Measurements from ENCODE around the gene SYDE2.

Gene SYDE2

DNA sequence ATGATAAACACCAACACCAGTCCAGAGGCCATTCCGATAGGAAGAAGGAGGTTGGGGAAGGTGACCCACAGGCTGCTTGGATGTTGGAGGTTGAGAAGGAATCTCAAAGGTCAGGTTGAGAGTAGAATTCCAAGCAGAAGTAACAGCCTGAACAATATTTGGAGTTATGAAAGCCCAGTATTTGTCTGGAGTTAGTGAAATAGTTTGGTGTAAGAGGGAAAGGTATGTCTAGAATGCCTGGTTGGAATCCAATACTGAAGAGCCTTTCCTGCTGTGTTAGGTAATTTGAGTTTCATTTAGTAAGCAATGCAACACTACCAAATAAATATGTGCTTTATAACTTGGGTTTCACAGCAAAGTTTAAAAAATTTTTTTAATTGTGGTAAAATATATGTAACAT is 82.1 kb downstream of the SYDE2 start:
- in situ Hi-C loops (cut with MboI; ENCODE audit: low pct_unique_long_range_greater_than_20kb, low sequenced_read_pairs, unreplicated experiment): loop anchor here (25.0 kb wide), 1 partner anchor 119 kb away; no protein-coding TSS in a partner anchor
- DNase-seq (ENCODE audit: low spot score): no peak

DNA sequence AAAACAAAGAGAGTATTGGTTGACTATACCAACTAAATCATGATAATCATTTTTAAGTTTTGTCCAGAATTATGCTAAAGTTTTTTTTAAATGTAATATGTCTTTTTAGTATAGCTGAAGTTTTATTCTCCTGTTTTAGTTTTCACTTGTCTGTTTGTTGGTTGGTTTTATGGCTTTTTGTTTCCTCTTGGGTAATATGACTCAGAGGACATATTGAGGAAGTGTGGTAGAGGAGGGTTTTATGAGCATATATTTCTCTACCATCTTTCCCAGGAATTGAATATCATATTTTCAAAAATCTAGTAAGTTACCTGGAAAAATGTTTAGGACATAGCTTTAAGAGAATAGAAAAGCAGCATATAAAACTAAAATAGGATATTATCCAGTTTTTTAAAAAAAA is 84.0 kb downstream of the SYDE2 start:
- DNase-seq (ENCODE audit: low spot score): no peak
- TF ChIP-seq, protein P1, sequence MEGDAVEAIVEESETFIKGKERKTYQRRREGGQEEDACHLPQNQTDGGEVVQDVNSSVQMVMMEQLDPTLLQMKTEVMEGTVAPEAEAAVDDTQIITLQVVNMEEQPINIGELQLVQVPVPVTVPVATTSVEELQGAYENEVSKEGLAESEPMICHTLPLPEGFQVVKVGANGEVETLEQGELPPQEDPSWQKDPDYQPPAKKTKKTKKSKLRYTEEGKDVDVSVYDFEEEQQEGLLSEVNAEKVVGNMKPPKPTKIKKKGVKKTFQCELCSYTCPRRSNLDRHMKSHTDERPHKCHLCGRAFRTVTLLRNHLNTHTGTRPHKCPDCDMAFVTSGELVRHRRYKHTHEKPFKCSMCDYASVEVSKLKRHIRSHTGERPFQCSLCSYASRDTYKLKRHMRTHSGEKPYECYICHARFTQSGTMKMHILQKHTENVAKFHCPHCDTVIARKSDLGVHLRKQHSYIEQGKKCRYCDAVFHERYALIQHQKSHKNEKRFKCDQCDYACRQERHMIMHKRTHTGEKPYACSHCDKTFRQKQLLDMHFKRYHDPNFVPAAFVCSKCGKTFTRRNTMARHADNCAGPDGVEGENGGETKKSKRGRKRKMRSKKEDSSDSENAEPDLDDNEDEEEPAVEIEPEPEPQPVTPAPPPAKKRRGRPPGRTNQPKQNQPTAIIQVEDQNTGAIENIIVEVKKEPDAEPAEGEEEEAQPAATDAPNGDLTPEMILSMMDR (IDR thresholded peaks at IDR 0.05; ENCODE audit: extremely low read depth, insufficient read depth, missing control alignments): no peak
- in situ Hi-C loops (cut with MboI; ENCODE audit: low pct_unique_long_range_greater_than_20kb, low sequenced_read_pairs, unreplicated experiment): loop anchor here (25.0 kb wide), 1 partner anchor 120 kb away; no protein-coding TSS in a partner anchor

More for the DNA sequence above, 82.1 kb downstream of the SYDE2 start:
- TF ChIP-seq, protein P1 (IDR thresholded peaks at IDR 0.05; ENCODE audit: extremely low read depth, insufficient read depth, missing control alignments): no peak

DNA sequence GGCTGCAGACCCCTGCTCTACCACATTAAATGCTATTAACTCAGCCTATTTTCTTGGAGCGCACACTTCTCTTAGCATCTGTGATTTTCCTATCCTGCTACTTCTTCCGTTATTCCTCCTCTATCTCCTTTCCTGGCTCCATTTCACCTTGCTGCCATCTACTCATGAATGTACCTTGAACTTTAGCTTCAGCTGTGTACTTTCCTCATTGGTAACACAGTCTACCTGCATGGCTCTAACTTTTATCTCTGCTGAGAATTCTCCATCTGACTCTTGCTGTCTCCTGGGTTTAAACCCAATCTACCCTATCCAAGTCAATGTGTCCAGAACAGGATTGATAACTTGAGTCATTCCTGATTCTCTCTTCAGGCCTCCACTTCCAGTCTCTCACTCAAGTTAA is 84.9 kb downstream of the SYDE2 start:
- TF ChIP-seq, protein P1 (IDR thresholded peaks at IDR 0.05; ENCODE audit: extremely low read depth, insufficient read depth, missing control alignments): no peak
- in situ Hi-C loops (cut with MboI; ENCODE audit: low pct_unique_long_range_greater_than_20kb, low sequenced_read_pairs, unreplicated experiment): loop anchor here (25.0 kb wide), 1 partner anchor 121 kb away; no protein-coding TSS in a partner anchor
- DNase-seq (ENCODE audit: low spot score): no peak

DNA sequence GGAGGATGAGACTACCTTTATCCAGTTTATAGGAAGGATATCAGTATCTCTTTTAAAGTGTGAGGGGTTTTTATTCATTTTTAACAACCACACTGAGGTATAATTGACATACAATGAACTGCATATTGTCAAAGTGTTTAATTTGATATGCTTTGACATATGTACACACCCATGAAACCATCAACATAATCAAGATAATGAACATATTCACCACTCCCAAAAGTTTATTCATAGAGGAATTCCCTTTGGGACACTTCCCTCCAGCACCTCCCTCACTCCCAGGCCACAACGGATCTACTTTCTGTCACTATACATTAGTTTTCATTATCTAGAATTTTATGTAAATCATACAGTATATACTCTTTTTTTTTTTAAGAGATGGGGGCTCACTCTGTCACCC is 89.1 kb downstream of the SYDE2 start:
- TF ChIP-seq, protein P1 (IDR thresholded peaks at IDR 0.05; ENCODE audit: extremely low read depth, insufficient read depth, missing control alignments): no peak
- no peak for DNase-seq (ENCODE audit: low spot score)
- in situ Hi-C loops (cut with MboI; ENCODE audit: low pct_unique_long_range_greater_than_20kb, low sequenced_read_pairs, unreplicated experiment): loop anchor here (25.0 kb wide), 1 partner anchor 126 kb away; no protein-coding TSS in a partner anchor

DNA sequence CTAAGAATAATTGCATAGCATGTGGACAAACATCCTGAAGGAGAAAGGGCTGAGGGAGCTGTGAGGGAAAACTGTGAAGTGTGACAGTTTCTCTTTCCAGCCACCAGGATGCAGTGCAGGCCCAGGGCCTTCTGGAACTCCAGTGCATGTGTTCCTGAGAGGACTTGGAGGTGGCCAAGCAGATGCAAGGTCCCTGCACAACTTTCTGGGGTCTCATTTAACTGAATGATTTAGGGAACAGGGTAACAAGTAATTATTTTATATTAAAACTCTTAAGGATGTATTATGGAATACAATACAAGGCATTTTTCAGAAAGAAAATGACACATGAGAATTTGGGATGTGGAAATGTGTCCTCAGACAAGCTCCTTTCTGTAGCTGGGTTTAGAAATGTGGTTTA is 91.3 kb downstream of the SYDE2 start:
- DNase-seq (ENCODE audit: low spot score): peak; percentile 59
- in situ Hi-C loops (cut with MboI; ENCODE audit: low pct_unique_long_range_greater_than_20kb, low sequenced_read_pairs, unreplicated experiment): loop anchor here (25.0 kb wide), 1 partner anchor 128 kb away; no protein-coding TSS in a partner anchor
- TF ChIP-seq, protein P1 (IDR thresholded peaks at IDR 0.05; ENCODE audit: extremely low read depth, insufficient read depth, missing control alignments): peak; percentile 61
